ENCODE measurements around the gene ZBTB32. TPM values are rescaled to one million over a fixed set of nuclear protein-coding genes. Genes with fewer than 3 reads are reported as not detected.
A peak's percentile ranks its signal among the peaks of the same experiment; 100 is the strongest.

ZBTB32 gene
- total RNA-seq, 2 donors from 2014 or later: not detected

- DNase-seq (peak; percentile 67 to 78 (median 72)), ATAC-seq (peak; percentile 24)
- Histone ChIP-seq H3K4me1 (peaks cover 34% of the 10 kb centered on the region), H3K36me3 (replicated peaks in 1 of 2; ENCODE audit: insufficient read depth in 1 of 2, low read depth in 2 of 2) (peaks cover 2 to 4% of the 10 kb centered on the region in 2 donors), H3K4me3 (peak overlapping the region; percentile 7 to 50), H3K27me3 (no peaks in the 10 kb centered on the region), H3K9me3 (no peaks in the 10 kb centered on the region), H3K27ac (peak overlapping the region; percentile 68 to 91 (median 88))
- no peak for TF ChIP-seq CTCF (IDR thresholded peaks at IDR 0.05)
- TF ChIP-seq POLR2A (IDR thresholded peaks at IDR 0.05): peak in 2 of 3 donors; percentile 61 to 64
- intact Hi-C loops (cut with DNase I): loop anchor here (10.0 kb wide), 1 partner anchor 161 kb away; no protein-coding TSS in a partner anchor
- WGBS, 2 donors: 0 to 1% methylated on average over 40 to 52 of the region's 52 CpGs
Measured at GRCh38 chr19:35715981-35716800, 11.8 kb downstream of the ZBTB32 start.

GRCh38 chr19:35716801-35717664 lies 12.7 kb downstream of the ZBTB32 start:
- Histone ChIP-seq H3K9me3 (no peaks in the 10 kb centered on the region), H3K36me3 (replicated peaks in 1 of 2; ENCODE audit: insufficient read depth in 1 of 2, low read depth in 2 of 2) (peaks cover 2 to 4% of the 10 kb centered on the region in 2 donors), H3K4me1 (peaks cover 34% of the 10 kb centered on the region), H3K27ac (peak overlapping the region; percentile 68 to 91 (median 88)), H3K27me3 (no peaks in the 10 kb centered on the region), H3K4me3 (peak overlapping the region; percentile 26 to 50)
- 0% methylated on average over 10 to 74 of the region's 77 CpGs for WGBS, 2 donors
- DNase-seq (peak; percentile 96 to 98 (median 98)), ATAC-seq (peak; percentile 89)
- intact Hi-C loops (cut with DNase I): loop anchor here (10.0 kb wide), 1 partner anchor 162 kb away; no protein-coding TSS in a partner anchor
- TF ChIP-seq POLR2A (IDR thresholded peaks at IDR 0.05) (peak in 1 of 3 donors; percentile 25), CTCF (IDR thresholded peaks at IDR 0.05) (peak; percentile 85 to 99 (median 93))

GRCh38 chr19:35717665-35718344 lies 13.4 kb downstream of the ZBTB32 start, which contains the start of gene KMT2B:
Gene KMT2B (plus strand): TSS chr19:35718003. CDS start chr19:35718019, 16 bp downstream.
- no peaks in the 10 kb centered on the region for H3K9me3 ChIP-seq
- peaks cover 34% of the 10 kb centered on the region for H3K4me1 ChIP-seq
- peak within 1 kb of the TSS; percentile 45 to 88 for H3K4me3 ChIP-seq
- WGBS, 2 donors: 1% methylated on average over 30 of the region's 109 CpGs; no CpG with 5 or more reads in 1 of the 2 donors
- DNase-seq: no peak
- ATAC-seq: peak; percentile 74
- peaks cover 4 to 5% of the 10 kb centered on the region in 2 donors for H3K36me3 ChIP-seq (replicated peaks in 1 of 2; ENCODE audit: insufficient read depth in 1 of 2, low read depth in 2 of 2)
- peak within 1 kb of the TSS; percentile 68 to 91 (median 88) for H3K27ac ChIP-seq
- intact Hi-C loops (cut with DNase I): loop anchor here (10.0 kb wide), 1 partner anchor 163 kb away; no protein-coding TSS in a partner anchor
- H3K27me3 ChIP-seq: no peaks in the 10 kb centered on the region
- TF ChIP-seq POLR2A (IDR thresholded peaks at IDR 0.05) (no peak), CTCF (IDR thresholded peaks at IDR 0.05) (peak in 1 of 7 experiments; percentile 22)

- H3K9me3 ChIP-seq: no peaks in the 10 kb centered on the region
- no peaks in the 10 kb centered on the region for H3K27me3 ChIP-seq
- peak overlapping the region; percentile 45 to 88 for H3K4me3 ChIP-seq
- peak overlapping the region; percentile 62 to 90 (median 80) for H3K27ac ChIP-seq
- intact Hi-C loops (cut with DNase I): loop anchor here (10.0 kb wide), 1 partner anchor 164 kb away; no protein-coding TSS in a partner anchor
- ATAC-seq (no peak), DNase-seq (peak; percentile 55 to 63 (median 58))
- peaks cover 4 to 12% of the 10 kb centered on the region in 2 donors for H3K36me3 ChIP-seq (replicated peaks in 1 of 2; ENCODE audit: insufficient read depth in 1 of 2, low read depth in 2 of 2)
- whole genome bisulfite sequencing, 2 donors: 1 to 3% methylated on average over 14 to 42 of the region's 42 CpGs
- peaks cover 34% of the 10 kb centered on the region for H3K4me1 ChIP-seq
- TF ChIP-seq POLR2A (IDR thresholded peaks at IDR 0.05) (peak in 1 of 3 donors; percentile 36), CTCF (IDR thresholded peaks at IDR 0.05) (no peak)
Measured at GRCh38 chr19:35718345-35719041, 14.1 kb downstream of the ZBTB32 start.
